ENCODE measurements around the gene CIRBP.

GRCh38 chr19:1311543-1312091 lies 42.5 kb downstream of the CIRBP start:
- TF ChIP-seq POLR2AphosphoS5 (IDR thresholded peaks at IDR 0.05; ENCODE audit: low read depth, low read length) (no peak), SIN3A (IDR thresholded peaks at IDR 0.05; ENCODE audit: borderline replicate concordance, insufficient read depth, low read depth, low read length) (no peak), CTCF (IDR thresholded peaks at IDR 0.05) (no peak)

Measured in Panc1 (cell line).